ENCODE results near the gene TUBGCP3.

The TUBGCP3 gene

DNA sequence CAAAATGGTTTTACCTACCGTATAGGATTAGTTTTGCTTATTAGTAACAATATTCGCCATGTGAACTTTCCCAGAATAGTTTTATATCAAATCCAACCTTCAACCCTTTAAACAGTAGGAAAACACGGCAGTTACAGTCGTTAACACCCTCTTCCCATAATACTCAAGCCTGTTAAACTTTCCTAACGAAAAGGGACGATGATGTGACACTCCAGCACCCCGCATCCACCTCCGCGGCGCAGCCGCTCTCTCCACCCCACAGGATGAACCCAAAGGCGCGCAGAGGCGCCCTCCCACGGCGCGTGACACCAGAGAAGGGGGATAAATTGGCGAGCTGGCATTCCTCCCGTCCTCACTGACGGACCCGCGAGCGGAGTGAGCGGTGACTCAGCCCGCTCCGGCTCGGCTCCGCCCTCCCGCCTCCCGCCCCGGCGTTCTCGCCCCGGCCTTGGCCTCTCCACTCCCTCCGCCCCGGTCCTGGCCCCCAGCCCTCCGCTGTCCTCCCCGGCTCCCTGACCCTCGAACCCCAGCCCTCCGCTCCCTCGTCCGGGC lies 665 bp downstream of the TUBGCP3 start:
- TF ChIP-seq, protein P1, sequence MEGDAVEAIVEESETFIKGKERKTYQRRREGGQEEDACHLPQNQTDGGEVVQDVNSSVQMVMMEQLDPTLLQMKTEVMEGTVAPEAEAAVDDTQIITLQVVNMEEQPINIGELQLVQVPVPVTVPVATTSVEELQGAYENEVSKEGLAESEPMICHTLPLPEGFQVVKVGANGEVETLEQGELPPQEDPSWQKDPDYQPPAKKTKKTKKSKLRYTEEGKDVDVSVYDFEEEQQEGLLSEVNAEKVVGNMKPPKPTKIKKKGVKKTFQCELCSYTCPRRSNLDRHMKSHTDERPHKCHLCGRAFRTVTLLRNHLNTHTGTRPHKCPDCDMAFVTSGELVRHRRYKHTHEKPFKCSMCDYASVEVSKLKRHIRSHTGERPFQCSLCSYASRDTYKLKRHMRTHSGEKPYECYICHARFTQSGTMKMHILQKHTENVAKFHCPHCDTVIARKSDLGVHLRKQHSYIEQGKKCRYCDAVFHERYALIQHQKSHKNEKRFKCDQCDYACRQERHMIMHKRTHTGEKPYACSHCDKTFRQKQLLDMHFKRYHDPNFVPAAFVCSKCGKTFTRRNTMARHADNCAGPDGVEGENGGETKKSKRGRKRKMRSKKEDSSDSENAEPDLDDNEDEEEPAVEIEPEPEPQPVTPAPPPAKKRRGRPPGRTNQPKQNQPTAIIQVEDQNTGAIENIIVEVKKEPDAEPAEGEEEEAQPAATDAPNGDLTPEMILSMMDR (conservative IDR thresholded peaks at IDR 0.05; ENCODE audit: low read depth, low read length) = peak; percentile 14
- H3K4me3 ChIP-seq (ENCODE audit: low read length) = peak overlapping the region; percentile 81
- DNase-seq (ENCODE audit: low read depth) = peak; percentile 31

DNA sequence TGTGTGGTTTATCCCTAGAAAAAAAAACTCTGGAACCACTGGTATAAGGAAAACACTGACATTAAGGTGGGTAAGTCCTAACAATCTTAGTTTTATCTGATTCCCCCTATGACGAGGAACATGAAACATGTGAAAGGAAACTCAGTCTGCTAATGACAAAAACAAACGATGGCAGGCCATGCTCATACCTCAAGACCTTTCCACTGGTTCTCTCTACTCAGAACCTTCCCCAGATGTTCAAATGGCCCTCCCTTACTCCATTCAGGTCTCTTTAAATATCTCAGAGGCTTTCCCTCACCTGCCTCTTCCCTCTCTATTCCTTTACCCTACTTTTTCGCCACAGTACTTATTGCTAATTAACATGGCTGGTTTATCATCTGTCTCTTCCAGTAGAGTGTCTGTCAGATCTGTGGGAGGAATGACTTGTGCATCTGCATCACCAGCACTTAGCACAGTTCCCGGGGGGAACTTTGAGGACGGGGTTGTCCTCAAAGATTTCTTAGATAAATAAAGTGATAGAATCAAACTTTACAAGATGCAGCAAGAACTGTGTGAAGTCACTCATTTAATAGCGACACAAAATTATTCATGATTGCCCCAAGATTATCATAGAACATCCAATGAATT lies 1.5 kb downstream of the TUBGCP3 start:
- H3K4me3 ChIP-seq (ENCODE audit: low read length) = peak overlapping the region; percentile 81
- TF ChIP-seq, protein P1 (conservative IDR thresholded peaks at IDR 0.05; ENCODE audit: low read depth, low read length) = no peak
- no peak for DNase-seq (ENCODE audit: low read depth)

GRCh38 chr13:112583592-112584277 lies 4.2 kb downstream of the TUBGCP3 start:
- no peak overlapping the region for H3K4me3 ChIP-seq (ENCODE audit: low read length)
- TF ChIP-seq, protein P1 (conservative IDR thresholded peaks at IDR 0.05; ENCODE audit: low read depth, low read length) = no peak
- DNase-seq (ENCODE audit: low read depth) = no peak

DNA sequence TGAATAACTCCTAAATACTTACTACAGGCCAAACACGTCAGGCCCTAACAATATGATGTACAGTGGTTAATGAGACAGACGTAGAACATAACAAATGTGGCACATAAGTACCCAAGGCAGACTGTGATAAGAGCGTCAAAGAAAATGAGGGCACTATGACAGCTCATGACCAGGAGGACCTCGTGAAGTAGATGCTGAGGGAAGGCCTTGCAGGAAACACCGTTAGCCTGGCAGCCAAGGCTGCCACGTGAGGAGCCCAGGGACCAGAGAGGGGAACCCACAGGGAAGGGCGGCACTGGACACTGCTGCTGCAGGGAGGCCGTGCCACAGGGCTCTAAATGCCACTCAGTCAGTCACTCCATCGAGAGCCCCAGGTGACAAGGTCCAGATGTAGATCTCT lies 5.7 kb downstream of the TUBGCP3 start:
- TF ChIP-seq, protein P1 (conservative IDR thresholded peaks at IDR 0.05; ENCODE audit: low read depth, low read length) = no peak
- no peak overlapping the region for H3K4me3 ChIP-seq (ENCODE audit: low read length)
- DNase-seq (ENCODE audit: low read depth) = no peak

GRCh38 chr13:112580912-112581311 lies 7.0 kb downstream of the TUBGCP3 start:
- DNase-seq (ENCODE audit: low read depth) = no peak
- no peak overlapping the region for H3K4me3 ChIP-seq (ENCODE audit: low read length)
- TF ChIP-seq, protein P1 (conservative IDR thresholded peaks at IDR 0.05; ENCODE audit: low read depth, low read length) = no peak

DNA sequence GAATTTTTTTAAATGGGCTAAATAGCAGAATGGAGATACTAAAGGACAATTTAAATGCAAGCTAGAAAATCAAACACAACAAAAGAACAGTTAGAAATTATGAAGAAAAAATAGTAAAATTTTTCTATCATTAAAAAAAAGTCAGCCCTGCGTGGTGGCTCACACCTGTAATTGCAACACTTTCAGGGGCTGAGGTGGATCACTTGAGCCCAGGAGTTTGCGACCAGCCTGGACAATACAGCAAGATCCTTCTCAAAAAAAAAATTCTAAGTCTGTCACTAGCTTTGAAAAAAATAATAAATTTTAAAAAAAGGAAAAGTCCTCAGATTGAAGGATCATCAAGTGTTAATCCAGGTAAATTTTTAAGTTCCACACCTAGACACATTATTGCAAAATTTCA lies 7.7 kb downstream of the TUBGCP3 start:
- TF ChIP-seq, protein P1 (conservative IDR thresholded peaks at IDR 0.05; ENCODE audit: low read depth, low read length) = no peak
- H3K4me3 ChIP-seq (ENCODE audit: low read length) = no peak overlapping the region
- DNase-seq (ENCODE audit: low read depth) = no peak
